ENCODE measurements around the gene USP2.
A peak's percentile ranks its signal among the peaks of the same experiment; 100 is the strongest.

USP2 gene

GRCh38 chr11:119381181-119381988, at the start of gene USP2:
USP2 (minus strand) TSS chr11:119381690; CDS start chr11:119373480, 8,210 bp downstream.
- peak; percentile 60 for DNase-seq (ENCODE audit: low read depth)
- H3K4me3 ChIP-seq (ENCODE audit: low read depth, low read length) = peak within 1 kb of the TSS; percentile 58
- peak; percentile 79 for TF ChIP-seq CTCF (IDR thresholded peaks at IDR 0.05; ENCODE audit: low read depth, low read length, missing control alignments)

GRCh38 chr11:119427279-119427678, 45.8 kb upstream of the USP2 start:
- DNase-seq (ENCODE audit: low read depth) = no peak
- TF ChIP-seq CTCF (IDR thresholded peaks at IDR 0.05; ENCODE audit: low read depth, low read length, missing control alignments) = no peak

DNA sequence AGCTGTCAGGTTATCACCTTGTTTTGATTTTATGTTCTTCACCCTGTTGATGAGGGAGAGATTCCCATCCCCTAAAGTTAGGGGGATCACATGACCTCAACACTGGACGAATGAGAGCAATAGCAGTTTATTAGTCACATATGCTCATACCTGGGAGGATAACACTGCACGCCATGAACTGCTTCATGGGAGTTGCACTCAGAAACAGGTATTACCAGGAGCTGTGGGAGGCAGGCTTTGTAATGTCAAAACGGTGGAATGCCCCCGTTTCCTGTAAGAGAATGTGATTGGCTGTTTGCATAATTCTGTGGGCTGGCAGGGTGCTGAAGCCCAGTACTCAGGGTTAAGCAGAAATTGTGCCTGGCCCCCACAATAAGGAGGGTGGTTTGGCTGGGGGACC, 44.7 kb upstream of the USP2 start:
- H3K4me3 ChIP-seq (ENCODE audit: low read depth, low read length) = no peak overlapping the region
- TF ChIP-seq CTCF (IDR thresholded peaks at IDR 0.05; ENCODE audit: low read depth, low read length, missing control alignments) = no peak
- no peak for DNase-seq (ENCODE audit: low read depth)

More at GRCh38 chr11:119427279-119427678, 45.8 kb upstream of the USP2 start:
- H3K4me3 ChIP-seq (ENCODE audit: low read depth, low read length) = no peak overlapping the region

- TF ChIP-seq CTCF (IDR thresholded peaks at IDR 0.05; ENCODE audit: low read depth, low read length, missing control alignments) = no peak
- no peak overlapping the region for H3K4me3 ChIP-seq (ENCODE audit: low read depth, low read length)
Observed at GRCh38 chr11:119424775-119425174, 43.3 kb upstream of the USP2 start.

DNA sequence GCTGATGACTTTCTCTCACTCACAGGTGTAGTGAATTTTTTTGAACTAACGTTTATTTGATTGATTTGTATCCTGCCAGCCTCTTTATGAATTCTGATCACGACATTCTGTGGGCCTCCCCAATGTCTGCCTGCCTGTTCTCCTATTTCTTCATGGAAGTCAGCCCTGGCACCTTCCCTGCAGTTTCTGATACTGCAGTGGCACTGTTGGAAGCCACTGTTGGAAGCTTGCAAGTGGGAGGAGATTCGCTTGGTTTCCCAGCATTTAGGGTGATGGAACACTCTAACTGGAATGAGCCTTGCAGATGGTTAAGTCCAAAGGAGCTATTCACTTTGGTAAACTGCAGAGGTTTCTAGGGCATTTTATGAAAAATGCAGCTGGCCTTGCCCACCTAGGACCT, 42.8 kb upstream of the USP2 start:
- no peak for DNase-seq (ENCODE audit: low read depth)
- TF ChIP-seq CTCF (IDR thresholded peaks at IDR 0.05; ENCODE audit: low read depth, low read length, missing control alignments) = no peak
- H3K4me3 ChIP-seq (ENCODE audit: low read depth, low read length) = no peak overlapping the region

More at GRCh38 chr11:119424775-119425174, 43.3 kb upstream of the USP2 start:
- no peak for DNase-seq (ENCODE audit: low read depth)

DNA sequence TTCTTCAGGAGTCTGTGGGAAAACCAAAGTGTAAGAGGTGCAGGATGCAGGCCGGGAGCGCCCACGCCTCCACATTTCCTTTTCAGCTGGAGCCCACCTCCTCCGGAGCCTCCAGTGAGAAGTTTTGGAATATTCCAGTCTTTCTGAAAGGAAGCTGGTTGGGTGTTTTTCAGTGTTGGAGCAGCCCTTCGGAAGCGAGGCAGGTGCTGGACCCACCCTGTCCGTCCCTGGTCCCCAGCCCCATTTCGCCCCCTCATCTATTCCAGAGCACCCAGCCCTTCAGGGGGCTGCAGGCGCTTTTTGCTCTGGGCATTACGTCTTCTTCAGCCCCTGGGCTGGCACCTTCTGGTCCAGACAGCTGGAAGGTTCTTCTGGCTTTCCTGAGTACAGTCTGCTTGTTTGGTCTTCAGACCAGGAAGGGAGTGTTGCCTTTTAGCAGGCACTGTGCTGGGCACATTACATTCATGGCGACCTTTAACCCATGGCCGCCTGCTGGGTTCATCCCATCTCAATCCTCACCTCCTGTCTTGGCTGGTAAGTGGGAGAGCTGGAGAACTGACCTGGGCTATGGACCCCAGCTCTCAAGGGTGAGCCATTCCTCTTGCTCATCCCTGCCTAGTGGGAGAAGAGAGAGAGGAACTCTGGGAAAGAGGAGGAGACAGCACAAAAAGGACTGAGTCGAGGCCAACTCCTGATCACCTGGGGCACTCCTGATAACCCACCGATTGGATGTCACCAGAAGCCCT, 42.2 kb upstream of the USP2 start:
- TF ChIP-seq CTCF (IDR thresholded peaks at IDR 0.05; ENCODE audit: low read depth, low read length, missing control alignments) = no peak
- DNase-seq (ENCODE audit: low read depth) = no peak
- no peak overlapping the region for H3K4me3 ChIP-seq (ENCODE audit: low read depth, low read length)
